ENCODE data around the gene CYP27C1.

The CYP27C1 gene

DNA sequence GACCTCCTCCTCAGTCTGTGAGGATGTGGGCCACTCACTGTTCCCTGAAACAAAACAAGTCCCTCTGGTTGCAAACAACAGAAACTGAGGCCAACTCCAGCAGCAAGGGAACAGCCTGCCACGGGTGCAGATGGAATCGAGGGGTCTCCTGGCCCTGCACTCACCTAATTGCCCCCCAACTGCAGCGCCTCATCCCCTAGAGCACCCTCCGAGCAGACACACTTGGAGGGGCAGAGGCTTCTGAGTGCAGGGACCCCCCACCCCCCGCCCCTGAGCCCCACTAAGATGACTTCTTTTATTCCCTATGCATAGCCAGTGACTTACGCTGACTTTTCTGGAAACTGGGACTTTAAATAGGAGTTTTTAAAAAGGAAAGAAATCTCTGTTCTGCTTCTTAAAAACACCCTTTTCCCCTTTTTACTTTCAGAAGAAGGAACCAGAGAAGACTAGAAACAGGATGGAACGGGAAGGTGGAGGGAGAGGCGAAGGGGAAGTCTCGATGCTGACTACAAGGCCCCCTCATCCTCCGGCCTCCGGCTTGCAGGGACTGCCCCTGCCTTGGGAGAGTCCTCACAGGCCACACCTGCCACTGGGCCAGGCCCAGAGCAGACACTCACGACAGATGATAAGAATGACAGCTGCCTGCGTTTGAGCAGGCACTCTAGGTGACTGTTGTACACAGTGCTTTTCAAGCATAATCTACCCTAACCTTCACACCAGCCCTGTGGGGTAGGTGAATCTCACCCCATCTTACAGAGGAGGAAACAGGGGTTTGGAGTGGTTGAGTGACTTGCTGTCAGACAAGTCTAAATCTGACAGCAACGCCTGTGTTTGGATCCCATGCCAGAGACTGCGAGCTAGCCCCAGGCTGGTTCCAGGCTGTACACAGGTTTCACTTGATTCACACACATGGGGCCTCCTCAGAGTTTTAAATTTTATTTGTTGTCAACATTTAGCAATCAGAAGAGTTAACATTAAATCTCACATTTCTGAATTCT is 85.0 kb downstream of the CYP27C1 start:
- DNase-seq (ENCODE audit: extremely low read depth in 1 of 2, low read depth in 1 of 2): no peak

DNA sequence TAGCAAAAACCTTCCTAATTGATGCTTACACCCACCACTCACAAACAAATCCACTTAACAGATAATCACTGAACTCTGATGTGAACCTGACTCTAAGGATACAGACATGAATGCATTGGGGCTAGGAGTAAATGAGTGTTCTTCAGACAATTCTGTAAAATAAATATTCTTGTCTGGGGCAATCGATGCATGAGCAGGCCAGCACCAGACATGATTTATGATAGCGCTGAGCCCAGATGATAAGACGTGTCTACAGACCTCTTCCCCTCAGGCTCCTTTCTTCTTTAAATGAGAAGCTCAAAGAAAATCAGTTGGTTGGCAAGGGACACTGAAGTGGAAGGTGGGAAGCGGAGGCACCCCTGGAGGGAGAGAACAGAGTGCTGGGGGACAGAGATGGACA is 85.9 kb downstream of the CYP27C1 start:
- DNase-seq (ENCODE audit: extremely low read depth in 1 of 2, low read depth in 1 of 2): no peak

All from stimulated activated CD8-positive, alpha-beta memory T cell treated with anti-CD3 and anti-CD28 coated beads, Interleukin-7, amount 100 ng/mL, for 48 hours (primary cell).